HepG2 (cell line): Measurements from ENCODE around the gene KIAA0408. TPM values are rescaled to one million over a fixed set of nuclear protein-coding genes. Genes with fewer than 3 reads are reported as not detected.
A peak's percentile ranks its signal among the peaks of the same experiment; 100 is the strongest.

Experiments used
- ATAC-seq: fragments of 200-7000 bp; cut with Tn5 transposase; 3 replicates; pipeline ENCODE4 v1.9.1; 2020; ENCODE audit warnings: mild to moderate bottlenecking, moderate library complexity
- Bru-seq: library from RNA; stranded (reverse); fragments of 400-500 nt; gene quantifications from one replicate; lab custom pipeline; 2021; lab: Mats Ljungman, UMichigan
- BruChase-seq, 2 experiments: library from RNA; stranded (reverse); fragments of 400-500 nt; gene quantifications; one replicate each; lab custom pipeline; 2021; lab: Mats Ljungman, UMichigan
- BruUV-seq: library from RNA; stranded (reverse); fragments of 400-500 nt; replicated peaks from 2 replicates; lab custom pipeline; 2021; lab: Mats Ljungman, UMichigan
- CTCF ChIA-PET: fragments of 300-600 bp; formaldehyde crosslinking; extraction: SDS; loops from one replicate; lab custom pipeline; 2021; ENCODE audit warnings: low total read pairs, inconsistent platforms, low intra/inter-chr PET ratio; lab: Yijun Ruan, JAX
- POLR2A ChIA-PET: fragments of 350-600 bp; sonication (Branson Sonifier 250); formaldehyde crosslinking; loops from one replicate; lab custom pipeline; 2020; ENCODE audit warnings: antibody characterized with exemption, inconsistent platforms; lab: Yijun Ruan, JAX
- DNase-seq: peaks from one replicate; pipeline ENCODE4 v3.0.0-alpha.2; 2015; ENCODE audit warnings: low spot score
- FAIRE-seq: peaks from 3 replicates; lab custom pipeline; 2011; peaks lifted over from hg19 to GRCh38; lab: Jason Lieb, UNC
- H2AFZ ChIP-seq: one replicate; pipeline ENCODE4 v1.6.1; 2011; ENCODE audit warnings: low read length, inconsistent platforms
- H3K27ac ChIP-seq: fragments of 300-600 bp; 3 replicates; pipeline ENCODE4 v1.8.0; 2011; ENCODE audit warnings: mixed run types, mild to moderate bottlenecking, mixed read lengths, low read length, inconsistent platforms; ENCODE audit not compliant: insufficient read depth; ENCODE audit errors: extremely low read length
- H3K27me3 ChIP-seq, 2 experiments: fragments of 200-600 bp in 1 of 2; 2 replicates in 1 of 2; 3 replicates in 1 of 2; pipeline versions ENCODE4 v1.6.0 to v1.8.0; 2011; ENCODE audit warnings: low read length in 2 of 2, mild to moderate bottlenecking in 2 of 2, moderate library complexity in 2 of 2, inconsistent platforms in 1 of 2; ENCODE audit not compliant: insufficient read depth in 2 of 2, control insufficient read depth in 1 of 2
- H3K36me3 ChIP-seq, 2 experiments: fragments of 200-600 bp in 1 of 2; replicated peaks in 1 of 2; 2 replicates in 1 of 2; 3 replicates in 1 of 2; pipeline versions ENCODE4 v1.5.1 to v1.8.0; 2011; ENCODE audit warnings: low read length in 2 of 2, inconsistent platforms in 1 of 2; ENCODE audit not compliant: insufficient read depth in 2 of 2, control insufficient read depth in 1 of 2
- H3K4me1 ChIP-seq: 2 replicates; pipeline ENCODE4 v1.5.1; 2012; ENCODE audit warnings: low read length, inconsistent platforms; ENCODE audit not compliant: insufficient read depth
- H3K4me2 ChIP-seq: 2 replicates; pipeline ENCODE4 v1.6.0; 2011; ENCODE audit warnings: low read depth, low read length, inconsistent platforms
- H3K4me3 ChIP-seq, 3 experiments: fragments of 200-600 bp in 1 of 3; sonication (generic), shearing (Covaris generic) in 1 of 3; replicated peaks in 1 of 3; 2 replicates each; pipeline ENCODE4 v1.5.1; 2011 to 2016; ENCODE audit warnings: low read length in 3 of 3, inconsistent platforms in 2 of 3, low read depth in 2 of 3, mild to moderate bottlenecking in 2 of 3, control low read depth in 1 of 3, mixed read lengths in 1 of 3; ENCODE audit not compliant: insufficient read depth in 1 of 3
- H3K79me2 ChIP-seq: one replicate; pipeline ENCODE4 v1.6.1; 2011; ENCODE audit warnings: low read length, inconsistent platforms; ENCODE audit not compliant: insufficient read depth
- H3K9ac ChIP-seq: 2 replicates; pipeline ENCODE4 v1.6.0; 2011; ENCODE audit warnings: mild to moderate bottlenecking, low read depth, low read length, inconsistent platforms; ENCODE audit not compliant: insufficient read depth
- H3K9me3 ChIP-seq: 2 replicates; pipeline ENCODE4 v1.5.1; 2012; ENCODE audit warnings: mild to moderate bottlenecking, low read length
- H4K20me1 ChIP-seq: 2 replicates; pipeline ENCODE4 v1.6.0; 2011; ENCODE audit warnings: inconsistent platforms, mild to moderate bottlenecking, low read length, moderate library complexity; ENCODE audit not compliant: insufficient read depth
- CREB1 ChIP-seq, 2 experiments: fragments of 450-650 bp in 1 of 2; IDR thresholded peaks; 2 replicates each; pipeline ENCODE4 v1.6.1; 2016 to 2017; ENCODE audit warnings: control low read depth in 1 of 2, mild to moderate bottlenecking in 1 of 2, missing compliant biosample characterization in 1 of 2, missing genetic modification characterization in 1 of 2
- HINFP ChIP-seq: sonication (generic); formaldehyde crosslinking; IDR thresholded peaks from 2 replicates; pipeline ENCODE4 v1.4.0; 2020; ENCODE audit warnings: low read depth, mild to moderate bottlenecking, missing genetic modification reagents
- ZNF124 ChIP-seq: sonication (generic); formaldehyde crosslinking; IDR thresholded peaks from 2 replicates; pipeline ENCODE4 v1.4.0; 2020; ENCODE audit warnings: missing genetic modification reagents
- WGBS: methylation state at CpG from one replicate; pipeline ENCODE4 v1.1.6; 2017; ENCODE audit warnings: low lambda C conversion rate; 5-methylcytosine and 5-hydroxymethylcytosine counted together
- in situ Hi-C: cut with HindIII; loops from 2 replicates; pipeline ENCODE4 v1.10.0; 2017; ENCODE audit warnings: low pct_unique_long_range_greater_than_20kb; ENCODE audit not compliant: extremely low pct_ligation_motif_present
- intact Hi-C: fragments of 100-400 bp; cut with micrococcal nuclease; formaldehyde crosslinking; loops from one replicate; pipeline ENCODE4 v1.10.0; 2022; ENCODE audit not compliant: unreplicated experiment
- long read RNA-seq, 2 experiments: library from RNA in 1 of 2; library from polyadenylated mRNA in 1 of 2; stranded (forward) in 1 of 2; unstranded in 1 of 2; transcript quantifications; one replicate each; pipeline ENCODE4 v2.0.0, GENCODE V29; 2019 to 2022
- polyA minus RNA-seq, 3 experiments: library from RNA; depleted of rRNA, polyadenylated mRNA; stranded (reverse); fragments of >200 nt; gene quantifications; 2 replicates each; pipeline ENCODE4 v1.2.3, GENCODE V29; 2011; ENCODE audit warnings: low replicate concordance in 1 of 3
- polyA plus RNA-seq, 8 experiments: library from polyadenylated mRNA; depleted of rRNA in 3 of 8; stranded (reverse) in 7 of 8; unstranded in 1 of 8; fragments of >200 nt; fragmentation: Illumina TruSeq in 4 of 8; extraction: Trizol in 4 of 8; gene quantifications; 2 replicates each; pipeline versions ENCODE4 v1.2.1 to v1.2.3, GENCODE V29; 2011 to 2016; ENCODE audit warnings: low read depth in 4 of 8, missing spikeins in 1 of 8, mixed read lengths in 1 of 8; ENCODE audit not compliant: insufficient read depth in 1 of 8
- total RNA-seq, 5 experiments: library from RNA; depleted of rRNA; stranded (reverse); fragments of >200 nt; fragmentation: Illumina TruSeq; extraction: Trizol; gene quantifications; 2 replicates each; pipeline ENCODE4 v1.2.3, GENCODE V29; 2016; ENCODE audit warnings: low read depth in 1 of 5

Gene KIAA0408
- total RNA-seq (2016; rRNA removed; fragmentation: Illumina TruSeq; extraction: Trizol) (not detected in 2 replicates), polyA plus RNA-seq (2011; rRNA removed) (not detected in 2 replicates), polyA minus RNA-seq (2011; rRNA and poly(A)+ RNA removed; ENCODE audit: low replicate concordance) (not detected in 2 replicates), Bru-seq, nascent RNA (not detected), BruChase-seq, experiment 1, labeled RNA remaining after a 6-hour chase (not detected), BruChase-seq, experiment 2, labeled RNA remaining after a 2-hour chase (not detected)
- not detected in 2 replicates for total RNA-seq (2016; cell fraction: cytosol; rRNA removed; fragmentation: Illumina TruSeq; extraction: Trizol; ENCODE audit: low read depth)
- not detected in 2 replicates for total RNA-seq (2016; cell fraction: insoluble cytoplasmic fraction; rRNA removed; fragmentation: Illumina TruSeq; extraction: Trizol)
- total RNA-seq (2016; cell fraction: membrane; rRNA removed; fragmentation: Illumina TruSeq; extraction: Trizol) = not detected in 2 replicates
- total RNA-seq (2016; cell fraction: nucleus; rRNA removed; fragmentation: Illumina TruSeq; extraction: Trizol) = not detected in 2 replicates
- polyA plus RNA-seq (2011; cell fraction: cytosol; rRNA removed) = not detected in 2 replicates
- polyA plus RNA-seq (2011; cell fraction: nucleus; rRNA removed) = 0.05 TPM in 1 of 2 replicates, not detected in the other
- polyA plus RNA-seq (2012) = not detected in 2 replicates
- not detected in 2 replicates for polyA plus RNA-seq (2016; cell fraction: cytosol; fragmentation: Illumina TruSeq; extraction: Trizol; ENCODE audit: low read depth)
- polyA plus RNA-seq (2016; cell fraction: insoluble cytoplasmic fraction; fragmentation: Illumina TruSeq; extraction: Trizol; ENCODE audit: low read depth) = not detected in 2 replicates
- polyA plus RNA-seq (2016; cell fraction: membrane; fragmentation: Illumina TruSeq; extraction: Trizol; ENCODE audit: low read depth) = not detected in 2 replicates
- polyA plus RNA-seq (2016; cell fraction: nucleus; fragmentation: Illumina TruSeq; extraction: Trizol; ENCODE audit: insufficient read depth, low read depth) = not detected in 2 replicates
- not detected in 2 replicates for polyA minus RNA-seq (2011; cell fraction: cytosol; rRNA and poly(A)+ RNA removed)
- polyA minus RNA-seq (2011; cell fraction: nucleus; rRNA and poly(A)+ RNA removed) = not detected in 2 replicates
- long read RNA-seq, experiment 1 = 0 reads
- long read RNA-seq, experiment 2 = 0 reads

DNA sequence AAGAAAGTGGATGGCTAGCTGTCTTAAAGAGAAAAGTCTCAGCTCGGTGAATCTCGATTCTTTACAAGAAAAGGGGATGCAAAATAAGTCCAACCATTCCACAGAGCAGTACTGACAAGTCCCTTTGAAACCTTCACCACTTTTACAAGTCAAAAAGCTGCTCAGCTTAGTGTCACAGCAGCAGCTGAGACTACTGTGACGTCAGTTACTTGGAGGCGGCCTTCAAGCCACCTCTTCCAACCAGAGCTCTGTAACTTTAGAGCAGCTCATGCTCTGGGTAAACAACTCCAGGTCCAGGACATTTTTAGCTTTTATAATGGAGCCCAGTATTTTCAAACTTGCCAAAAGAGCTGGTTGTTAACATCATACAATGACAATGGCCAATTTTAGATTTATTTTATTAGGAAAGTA is at the start of gene KIAA0408:
Gene KIAA0408, minus strand, starts transcription at position 159 of the 411 bp plus-strand sequence. CDS start 5,408 bp downstream, outside the sequence.
- ATAC-seq (peak; percentile 66), FAIRE-seq (no peak), DNase-seq (no peak)
- in situ Hi-C loops (no loop called here), intact Hi-C loops (no loop called here)
- Histone ChIP-seq H4K20me1 (no peaks in the 10 kb centered on the region), H3K4me2 (no peak within 1 kb of the TSS), H3K9ac (no peak within 1 kb of the TSS), H3K4me3 (no peak within 1 kb of the TSS), H3K36me3 (no peaks in the 10 kb centered on the region), H3K79me2 (no peaks in the 10 kb centered on the region), H3K4me1 (peaks cover 7% of the 10 kb centered on the region), H3K27ac (no peak within 1 kb of the TSS), H2AFZ (no peak within 1 kb of the TSS), H3K9me3 (no peaks in the 10 kb centered on the region), H3K27me3 (no peaks in the 10 kb centered on the region)
- no TSS peak for BruUV-seq
- TF ChIP-seq HINFP = no peak
- no peak for TF ChIP-seq ZNF124
- peak; percentile 92 for TF ChIP-seq CREB1 (IDR thresholded peaks at IDR 0.05)
- no peak for TF ChIP-seq CREB1 (CRISPR knock-in tag; IDR thresholded peaks at IDR 0.05)
- CTCF ChIA-PET = no interaction called here
- WGBS = 17% methylated on average over 4 of the region's 4 CpGs
- POLR2A ChIA-PET = no interaction called here
